H9 (cell line): ENCODE measurements around the gene NYAP2. TPM values are rescaled to one million over a fixed set of nuclear protein-coding genes. Genes with fewer than 3 reads are reported as not detected.

ENCODE experiments used
- DNase-seq: peaks from one replicate; pipeline ENCODE4 v3.0.0-alpha.2; 2017
- H2AFZ ChIP-seq: one replicate; pipeline ENCODE4 v1.6.1; 2013; ENCODE audit warnings: mild to moderate bottlenecking, low read length, control low read depth, moderate library complexity
- H2AK5ac ChIP-seq: 2 replicates; pipeline ENCODE4 v1.6.1; 2013; ENCODE audit warnings: low read length, control low read depth, mixed read lengths; ENCODE audit not compliant: insufficient read length
- H2BK120ac ChIP-seq: one replicate; pipeline ENCODE4 v1.6.1; 2013; ENCODE audit warnings: low read depth, mild to moderate bottlenecking, low read length, control low read depth, inconsistent platforms; ENCODE audit not compliant: poor library complexity, severe bottlenecking
- H2BK12ac ChIP-seq: 2 replicates; pipeline ENCODE4 v1.6.1; 2013; ENCODE audit warnings: low read length, control low read depth, mixed read lengths, low read depth; ENCODE audit not compliant: insufficient read length
- H2BK15ac ChIP-seq: 2 replicates; pipeline ENCODE4 v1.6.1; 2013; ENCODE audit warnings: low read depth, low read length, control low read depth
- H2BK20ac ChIP-seq: one replicate; pipeline ENCODE4 v1.6.1; 2013; ENCODE audit warnings: low read depth, mild to moderate bottlenecking, low read length, control low read depth, inconsistent platforms; ENCODE audit not compliant: poor library complexity, severe bottlenecking
- H2BK5ac ChIP-seq: 2 replicates; pipeline ENCODE4 v1.6.1; 2013; ENCODE audit warnings: low read length, control low read depth, mixed read lengths; ENCODE audit not compliant: insufficient read length
- H3K14ac ChIP-seq: 2 replicates; pipeline ENCODE4 v1.6.1; 2013; ENCODE audit warnings: low read length, control low read depth; ENCODE audit not compliant: insufficient read depth
- H3K18ac ChIP-seq: 2 replicates; pipeline ENCODE4 v1.6.1; 2013; ENCODE audit warnings: low read depth, mild to moderate bottlenecking, mixed read lengths, low read length, control low read depth; ENCODE audit not compliant: insufficient read length
- H3K23ac ChIP-seq: 2 replicates; pipeline ENCODE4 v1.6.1; 2013; ENCODE audit warnings: low read length, control low read depth, mixed read lengths, low read depth; ENCODE audit not compliant: insufficient read length
- H3K23me2 ChIP-seq: 2 replicates; pipeline ENCODE4 v1.6.1; 2013; ENCODE audit warnings: low read depth, mild to moderate bottlenecking, mixed read lengths, low read length, control low read depth; ENCODE audit not compliant: insufficient read length, poor library complexity, severe bottlenecking
- H3K27ac ChIP-seq: 2 replicates; pipeline ENCODE4 v1.5.1; 2013; ENCODE audit warnings: low read length, control low read depth, mixed read lengths, low read depth; ENCODE audit not compliant: insufficient read length
- H3K27me3 ChIP-seq: 2 replicates; pipeline ENCODE4 v1.6.1; 2013; ENCODE audit warnings: low read length, control low read depth, inconsistent platforms; ENCODE audit not compliant: insufficient read depth
- H3K4ac ChIP-seq: 2 replicates; pipeline ENCODE4 v1.6.1; 2013; ENCODE audit warnings: low read depth, mild to moderate bottlenecking, control low read depth, inconsistent platforms, low read length, moderate library complexity
- H3K4me1 ChIP-seq: 2 replicates; pipeline ENCODE4 v1.6.1; 2013; ENCODE audit warnings: low read length, control low read depth, inconsistent platforms; ENCODE audit not compliant: insufficient read depth
- H3K4me2 ChIP-seq: 2 replicates; pipeline ENCODE4 v1.6.1; 2013; ENCODE audit warnings: low read length, control low read depth, mixed read lengths; ENCODE audit not compliant: insufficient read length, insufficient read depth
- H3K56ac ChIP-seq: 2 replicates; pipeline ENCODE4 v1.6.1; 2013; ENCODE audit warnings: low read depth, mild to moderate bottlenecking, mixed read lengths, low read length, control low read depth; ENCODE audit not compliant: insufficient read length
- H3K79me1 ChIP-seq: 2 replicates; pipeline ENCODE4 v1.6.1; 2013; ENCODE audit warnings: low read depth, mild to moderate bottlenecking, moderate library complexity, low read length, control low read depth, inconsistent platforms; ENCODE audit not compliant: insufficient read depth, poor library complexity, severe bottlenecking
- H3K79me2 ChIP-seq: 2 replicates; pipeline ENCODE4 v1.6.1; 2013; ENCODE audit warnings: low read length, control low read depth, inconsistent platforms; ENCODE audit not compliant: insufficient read depth
- H3K9ac ChIP-seq: 2 replicates; pipeline ENCODE4 v1.6.1; 2013; ENCODE audit warnings: low read length, control low read depth, mixed read lengths; ENCODE audit not compliant: insufficient read length; ENCODE audit errors: extremely low read depth
- H3K9me3 ChIP-seq: one replicate; pipeline ENCODE4 v1.6.1; 2013; ENCODE audit warnings: low read depth, low read length, inconsistent platforms; ENCODE audit not compliant: control insufficient read depth
- H3T11ph ChIP-seq: one replicate; pipeline ENCODE4 v1.6.1; 2013; ENCODE audit warnings: mild to moderate bottlenecking, low read length, control low read depth, inconsistent platforms
- H4K20me1 ChIP-seq: one replicate; pipeline ENCODE4 v1.6.1; 2013; ENCODE audit not compliant: control insufficient read depth, insufficient read length, insufficient read depth
- H4K5ac ChIP-seq: 2 replicates; pipeline ENCODE4 v1.6.1; 2013; ENCODE audit warnings: low read depth, mild to moderate bottlenecking, mixed read lengths, low read length, control low read depth; ENCODE audit not compliant: insufficient read length
- H4K8ac ChIP-seq: replicated peaks from 2 replicates; pipeline ENCODE4 v1.6.1; 2013; ENCODE audit warnings: low read length, control low read depth, mixed read lengths, low read depth; ENCODE audit not compliant: insufficient read length
- H4K91ac ChIP-seq: 2 replicates; pipeline ENCODE4 v1.6.1; 2013; ENCODE audit warnings: low read depth, mild to moderate bottlenecking, moderate library complexity, mixed read lengths, low read length, control low read depth; ENCODE audit not compliant: insufficient read length
- H3K27ac Mint-ChIP-seq, 3 experiments: 2 replicates in 2 of 3; 3 replicates in 1 of 3; pipeline ENCODE4 v1.8.0; 2020 to 2021; ENCODE audit warnings: mixed read lengths in 3 of 3, mild to moderate bottlenecking in 1 of 3, moderate library complexity in 1 of 3
- H3K27me3 Mint-ChIP-seq: 2 replicates; pipeline ENCODE4 v1.8.0; 2021; ENCODE audit warnings: low read depth, mild to moderate bottlenecking, moderate library complexity, mixed read lengths
- H3K36me3 Mint-ChIP-seq, 3 experiments: 2 replicates in 2 of 3; 3 replicates in 1 of 3; pipeline ENCODE4 v1.8.0; 2020 to 2021; ENCODE audit warnings: low read depth in 3 of 3, mixed read lengths in 3 of 3; ENCODE audit not compliant: insufficient read depth in 1 of 3
- H3K4me1 Mint-ChIP-seq, 2 experiments: 2 replicates each; pipeline ENCODE4 v1.8.0; 2020; ENCODE audit warnings: mixed read lengths in 2 of 2
- H3K4me3 Mint-ChIP-seq, 2 experiments: 2 replicates in 1 of 2; 3 replicates in 1 of 2; pipeline ENCODE4 v1.8.0; 2020 to 2021; ENCODE audit warnings: mild to moderate bottlenecking in 2 of 2, mixed read lengths in 2 of 2, moderate library complexity in 1 of 2
- H3K9me3 Mint-ChIP-seq, 2 experiments: 2 replicates in 1 of 2; 3 replicates in 1 of 2; pipeline ENCODE4 v1.8.0; 2020; ENCODE audit warnings: mild to moderate bottlenecking in 2 of 2, mixed read lengths in 2 of 2, moderate library complexity in 1 of 2
- total RNA-seq: library from RNA; stranded (reverse); gene quantifications from 2 replicates; pipeline ENCODE4 v1.2.1, GENCODE V29; 2021
- TF ChIP-seq, protein P1 (sequence below): fragments of 200-600 bp; sonication (generic); conservative IDR thresholded peaks from 3 replicates; pipeline ENCODE4 v1.8.0; 2021; ENCODE audit warnings: antibody characterized with exemption, mild to moderate bottlenecking

Gene NYAP2
- total RNA-seq, 1 experiment from 2014 or later = not detected

DNA sequence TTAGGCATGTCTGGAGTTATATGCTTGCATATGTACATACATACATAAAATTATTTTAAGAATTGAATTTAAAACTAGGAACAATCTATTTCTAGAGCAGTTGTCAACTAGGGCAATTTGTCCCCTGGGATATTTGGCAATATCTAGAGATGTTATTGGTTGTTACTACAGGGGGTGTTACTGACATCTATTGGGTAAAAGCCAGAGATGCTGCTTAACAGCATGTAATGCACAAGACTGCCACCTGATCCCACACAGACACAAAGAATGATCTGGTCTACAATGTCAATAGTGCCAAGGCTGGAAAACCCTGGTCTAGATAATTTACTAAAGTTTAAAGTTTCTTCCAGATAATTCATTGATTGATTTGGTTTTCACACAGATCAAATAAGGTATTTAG is 185.3 kb downstream of the NYAP2 start:
- DNase-seq = no peak
- H4K20me1 ChIP-seq = no peaks in the 10 kb centered on the region
- no peaks in the 10 kb centered on the region for H3K27me3 ChIP-seq

More for the DNA sequence above, 185.3 kb downstream of the NYAP2 start:
- Histone ChIP-seq H3K4me2 (no peak overlapping the region), H2BK15ac (no peak overlapping the region), H2BK20ac (no peak overlapping the region), H3K9me3 (no peaks in the 10 kb centered on the region), H3K79me1 (no peaks in the 10 kb centered on the region), H3T11ph (no peak overlapping the region), H3K4me1 (no peaks in the 10 kb centered on the region), H2AFZ (no peak overlapping the region), H4K5ac (no peak overlapping the region), H3K27ac (no peak overlapping the region), H2BK12ac (no peak overlapping the region), H3K18ac (no peak overlapping the region), H2BK120ac (no peak overlapping the region), H4K91ac (no peak overlapping the region), H4K8ac (no peak overlapping the region), H3K9ac (no peak overlapping the region), H3K56ac (no peak overlapping the region), H3K23me2 (no peaks in the 10 kb centered on the region), H3K23ac (no peak overlapping the region), H2AK5ac (no peak overlapping the region), H3K4ac (no peak overlapping the region), H3K79me2 (no peaks in the 10 kb centered on the region), H3K14ac (no peak overlapping the region), H2BK5ac (no peak overlapping the region)
- TF ChIP-seq, protein P1, sequence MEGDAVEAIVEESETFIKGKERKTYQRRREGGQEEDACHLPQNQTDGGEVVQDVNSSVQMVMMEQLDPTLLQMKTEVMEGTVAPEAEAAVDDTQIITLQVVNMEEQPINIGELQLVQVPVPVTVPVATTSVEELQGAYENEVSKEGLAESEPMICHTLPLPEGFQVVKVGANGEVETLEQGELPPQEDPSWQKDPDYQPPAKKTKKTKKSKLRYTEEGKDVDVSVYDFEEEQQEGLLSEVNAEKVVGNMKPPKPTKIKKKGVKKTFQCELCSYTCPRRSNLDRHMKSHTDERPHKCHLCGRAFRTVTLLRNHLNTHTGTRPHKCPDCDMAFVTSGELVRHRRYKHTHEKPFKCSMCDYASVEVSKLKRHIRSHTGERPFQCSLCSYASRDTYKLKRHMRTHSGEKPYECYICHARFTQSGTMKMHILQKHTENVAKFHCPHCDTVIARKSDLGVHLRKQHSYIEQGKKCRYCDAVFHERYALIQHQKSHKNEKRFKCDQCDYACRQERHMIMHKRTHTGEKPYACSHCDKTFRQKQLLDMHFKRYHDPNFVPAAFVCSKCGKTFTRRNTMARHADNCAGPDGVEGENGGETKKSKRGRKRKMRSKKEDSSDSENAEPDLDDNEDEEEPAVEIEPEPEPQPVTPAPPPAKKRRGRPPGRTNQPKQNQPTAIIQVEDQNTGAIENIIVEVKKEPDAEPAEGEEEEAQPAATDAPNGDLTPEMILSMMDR = no peak
- no peaks in the 10 kb centered on the region for H3K27me3 Mint-ChIP-seq
- H3K9me3 Mint-ChIP-seq = no peaks in the 10 kb centered on the region
- no peaks in the 10 kb centered on the region for H3K36me3 Mint-ChIP-seq
- no peaks in the 10 kb centered on the region for H3K4me1 Mint-ChIP-seq
- no peak overlapping the region for H3K27ac Mint-ChIP-seq
- no peak overlapping the region for H3K4me3 Mint-ChIP-seq
